Neural cell (in vitro differentiated cells): ENCODE results near the gene ACVR1B. TPM values are rescaled to one million over a fixed set of nuclear protein-coding genes. Genes with fewer than 3 reads are reported as not detected.

Source experiments
- H2AFZ ChIP-seq: fragments of 200-600, 300-800 bp; sonication (generic), shearing (Covaris generic); 2 replicates; pipeline ENCODE4 v1.6.0; 2014; ENCODE audit warnings: low read depth, mild to moderate bottlenecking, antibody characterized with exemption, low read length, moderate library complexity
- H3F3A ChIP-seq: fragments of 200-600 bp; shearing (Covaris generic); 2 replicates; pipeline ENCODE4 v1.6.1; 2016; ENCODE audit warnings: mild to moderate bottlenecking, moderate library complexity, mixed read lengths, antibody characterized with exemption, low read length; ENCODE audit not compliant: insufficient read depth, poor library complexity, severe bottlenecking
- H3K27ac ChIP-seq: fragments of 200-600, 300-800 bp; sonication (generic), shearing (Covaris generic); 2 replicates; pipeline ENCODE4 v1.5.1; 2014; ENCODE audit warnings: mild to moderate bottlenecking, low read length, moderate library complexity
- H3K27me3 ChIP-seq: fragments of 300-800, 200-600 bp; sonication (generic), shearing (Covaris generic); 2 replicates; pipeline ENCODE4 v1.6.0; 2014; ENCODE audit warnings: mild to moderate bottlenecking, low read depth, low read length, moderate library complexity; ENCODE audit not compliant: insufficient read depth
- H3K36me3 ChIP-seq: fragments of 300-800, 200-600 bp; sonication (generic), shearing (Covaris generic); 2 replicates; pipeline ENCODE4 v1.5.1; 2014; ENCODE audit warnings: mild to moderate bottlenecking, antibody characterized with exemption, low read length, moderate library complexity; ENCODE audit not compliant: insufficient read depth
- H3K4me2 ChIP-seq: fragments of 300-800, 200-600 bp; sonication (generic), shearing (Covaris generic); 2 replicates; pipeline ENCODE4 v1.6.0; 2014; ENCODE audit warnings: mild to moderate bottlenecking, low read length
- H3K4me3 ChIP-seq: fragments of 300-800, 200-600 bp; sonication (generic), shearing (Covaris generic); 2 replicates; pipeline ENCODE4 v1.5.1; 2014; ENCODE audit warnings: mild to moderate bottlenecking, low read length, moderate library complexity
- H3K79me2 ChIP-seq: fragments of 200-600 bp; shearing (Covaris generic); replicated peaks from 2 replicates; pipeline ENCODE4 v1.6.0; 2014; ENCODE audit warnings: mild to moderate bottlenecking, low read length, moderate library complexity; ENCODE audit not compliant: insufficient read depth
- H3K9ac ChIP-seq: fragments of 300-800, 200-600 bp; sonication (generic), shearing (Covaris generic); 2 replicates; pipeline ENCODE4 v1.6.1; 2016; ENCODE audit warnings: mild to moderate bottlenecking, low read length, mixed read lengths
- H3K9me2 ChIP-seq: fragments of 200-600 bp; shearing (Covaris generic); 2 replicates; pipeline ENCODE4 v1.6.1; 2016; ENCODE audit warnings: mild to moderate bottlenecking, low read length, mixed read lengths; ENCODE audit not compliant: insufficient read depth
- H3K9me3 ChIP-seq: fragments of 200-600, 300-800 bp; sonication (generic), shearing (Covaris generic); 2 replicates; pipeline ENCODE4 v1.6.1; 2016; ENCODE audit warnings: mild to moderate bottlenecking, mixed run types, low read length, moderate library complexity, mixed read lengths
- H4K20me1 ChIP-seq: fragments of 200-600 bp; shearing (Covaris generic); 2 replicates; pipeline ENCODE4 v1.6.1; 2016; ENCODE audit warnings: mild to moderate bottlenecking, mixed run types; ENCODE audit not compliant: insufficient read depth
- EP300 ChIP-seq: fragments of 450-650 bp; conservative IDR thresholded peaks from 2 replicates; pipeline ENCODE4 v1.6.1; 2014; ENCODE audit warnings: antibody characterized with exemption, mild to moderate bottlenecking, moderate library complexity; ENCODE audit not compliant: poor library complexity, severe bottlenecking
- EZH2 ChIP-seq: fragments of 200-600, 300-800 bp; shearing (Covaris generic), sonication (generic); IDR thresholded peaks from 2 replicates; pipeline ENCODE4 v1.6.1; 2014; ENCODE audit warnings: antibody characterized with exemption, low read length, borderline replicate concordance, mild to moderate bottlenecking; ENCODE audit not compliant: insufficient read depth, poor library complexity, severe bottlenecking
- MXI1 ChIP-seq: fragments of 450-650 bp; conservative IDR thresholded peaks from 2 replicates; pipeline ENCODE4 v1.6.1; 2014; ENCODE audit warnings: antibody characterized with exemption, mild to moderate bottlenecking; ENCODE audit not compliant: poor library complexity, severe bottlenecking
- POLR2AphosphoS5 ChIP-seq: IDR thresholded peaks from 2 replicates; pipeline ENCODE4 v1.6.1; 2012
- RAD21 ChIP-seq: fragments of 450-650 bp; conservative IDR thresholded peaks from 2 replicates; pipeline ENCODE4 v1.6.1; 2014; ENCODE audit warnings: antibody characterized with exemption, mild to moderate bottlenecking, moderate library complexity
- SMC3 ChIP-seq: fragments of 450-650 bp; conservative IDR thresholded peaks from 2 replicates; pipeline ENCODE4 v1.6.1; 2014; ENCODE audit warnings: antibody characterized with exemption, mild to moderate bottlenecking, moderate library complexity; ENCODE audit not compliant: poor library complexity
- TAF1 ChIP-seq: IDR thresholded peaks from 2 replicates; pipeline ENCODE4 v1.6.1; 2012; ENCODE audit warnings: low read depth
- polyA plus RNA-seq: library from polyadenylated mRNA; depleted of rRNA; stranded (reverse); fragments of >200 nt; gene quantifications from 2 replicates; pipeline ENCODE4 v1.2.3, GENCODE V29; 2014
- TF ChIP-seq, protein P1 (sequence below): fragments of 450-650 bp; IDR thresholded peaks from 2 replicates; pipeline ENCODE4 v1.5.1; 2014; ENCODE audit warnings: antibody characterized with exemption, mild to moderate bottlenecking, moderate library complexity; ENCODE audit not compliant: poor library complexity, severe bottlenecking
- TF ChIP-seq, protein P2 (sequence below): IDR thresholded peaks from 2 replicates; pipeline ENCODE4 v1.6.1; 2012; ENCODE audit warnings: borderline replicate concordance

The ACVR1B gene
- polyA plus RNA-seq, 1 donor from 2014 or later = 47.2 TPM

DNA sequence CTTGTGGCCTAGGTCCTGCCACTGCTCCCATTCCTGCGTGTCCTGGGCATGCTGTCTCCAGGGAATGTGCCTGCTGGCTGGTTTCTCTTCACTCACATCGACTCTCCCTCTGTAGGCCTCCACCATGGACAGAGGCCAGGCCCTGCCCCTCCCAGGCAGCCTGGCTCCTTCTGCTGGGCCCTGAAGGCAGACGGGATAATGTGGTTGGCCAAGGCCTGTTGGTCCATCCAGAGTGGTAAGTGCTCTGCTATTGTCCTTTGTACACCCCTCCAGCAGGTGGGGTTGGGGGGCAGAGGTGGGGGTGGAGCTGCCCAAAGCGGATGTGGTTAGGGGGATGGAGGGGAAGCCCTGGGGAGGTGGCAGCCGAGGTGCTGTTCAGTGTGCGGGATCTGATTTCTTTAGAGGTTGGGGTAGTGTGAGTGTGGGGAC is 90.2 kb downstream of the ACVR1B start:
- Histone ChIP-seq H3K9me3 (no peaks in the 10 kb centered on the region), H3K27ac (no peak overlapping the region), H2AFZ (no peak overlapping the region), H3K27me3 (no peaks in the 10 kb centered on the region), H3K79me2 (no peaks in the 10 kb centered on the region), H3K4me3 (no peak overlapping the region), H3K36me3 (no peaks in the 10 kb centered on the region), H3K9ac (no peak overlapping the region), H3K4me2 (no peak overlapping the region), H3F3A (no peaks in the 10 kb centered on the region), H3K9me2 (no peaks in the 10 kb centered on the region), H4K20me1 (no peaks in the 10 kb centered on the region)
- TF ChIP-seq, protein P1, sequence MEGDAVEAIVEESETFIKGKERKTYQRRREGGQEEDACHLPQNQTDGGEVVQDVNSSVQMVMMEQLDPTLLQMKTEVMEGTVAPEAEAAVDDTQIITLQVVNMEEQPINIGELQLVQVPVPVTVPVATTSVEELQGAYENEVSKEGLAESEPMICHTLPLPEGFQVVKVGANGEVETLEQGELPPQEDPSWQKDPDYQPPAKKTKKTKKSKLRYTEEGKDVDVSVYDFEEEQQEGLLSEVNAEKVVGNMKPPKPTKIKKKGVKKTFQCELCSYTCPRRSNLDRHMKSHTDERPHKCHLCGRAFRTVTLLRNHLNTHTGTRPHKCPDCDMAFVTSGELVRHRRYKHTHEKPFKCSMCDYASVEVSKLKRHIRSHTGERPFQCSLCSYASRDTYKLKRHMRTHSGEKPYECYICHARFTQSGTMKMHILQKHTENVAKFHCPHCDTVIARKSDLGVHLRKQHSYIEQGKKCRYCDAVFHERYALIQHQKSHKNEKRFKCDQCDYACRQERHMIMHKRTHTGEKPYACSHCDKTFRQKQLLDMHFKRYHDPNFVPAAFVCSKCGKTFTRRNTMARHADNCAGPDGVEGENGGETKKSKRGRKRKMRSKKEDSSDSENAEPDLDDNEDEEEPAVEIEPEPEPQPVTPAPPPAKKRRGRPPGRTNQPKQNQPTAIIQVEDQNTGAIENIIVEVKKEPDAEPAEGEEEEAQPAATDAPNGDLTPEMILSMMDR = no peak
- TF ChIP-seq, protein P2, sequence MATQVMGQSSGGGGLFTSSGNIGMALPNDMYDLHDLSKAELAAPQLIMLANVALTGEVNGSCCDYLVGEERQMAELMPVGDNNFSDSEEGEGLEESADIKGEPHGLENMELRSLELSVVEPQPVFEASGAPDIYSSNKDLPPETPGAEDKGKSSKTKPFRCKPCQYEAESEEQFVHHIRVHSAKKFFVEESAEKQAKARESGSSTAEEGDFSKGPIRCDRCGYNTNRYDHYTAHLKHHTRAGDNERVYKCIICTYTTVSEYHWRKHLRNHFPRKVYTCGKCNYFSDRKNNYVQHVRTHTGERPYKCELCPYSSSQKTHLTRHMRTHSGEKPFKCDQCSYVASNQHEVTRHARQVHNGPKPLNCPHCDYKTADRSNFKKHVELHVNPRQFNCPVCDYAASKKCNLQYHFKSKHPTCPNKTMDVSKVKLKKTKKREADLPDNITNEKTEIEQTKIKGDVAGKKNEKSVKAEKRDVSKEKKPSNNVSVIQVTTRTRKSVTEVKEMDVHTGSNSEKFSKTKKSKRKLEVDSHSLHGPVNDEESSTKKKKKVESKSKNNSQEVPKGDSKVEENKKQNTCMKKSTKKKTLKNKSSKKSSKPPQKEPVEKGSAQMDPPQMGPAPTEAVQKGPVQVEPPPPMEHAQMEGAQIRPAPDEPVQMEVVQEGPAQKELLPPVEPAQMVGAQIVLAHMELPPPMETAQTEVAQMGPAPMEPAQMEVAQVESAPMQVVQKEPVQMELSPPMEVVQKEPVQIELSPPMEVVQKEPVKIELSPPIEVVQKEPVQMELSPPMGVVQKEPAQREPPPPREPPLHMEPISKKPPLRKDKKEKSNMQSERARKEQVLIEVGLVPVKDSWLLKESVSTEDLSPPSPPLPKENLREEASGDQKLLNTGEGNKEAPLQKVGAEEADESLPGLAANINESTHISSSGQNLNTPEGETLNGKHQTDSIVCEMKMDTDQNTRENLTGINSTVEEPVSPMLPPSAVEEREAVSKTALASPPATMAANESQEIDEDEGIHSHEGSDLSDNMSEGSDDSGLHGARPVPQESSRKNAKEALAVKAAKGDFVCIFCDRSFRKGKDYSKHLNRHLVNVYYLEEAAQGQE = no peak
- TF ChIP-seq SMC3 (no peak), EP300 (no peak), RAD21 (no peak)

DNA sequence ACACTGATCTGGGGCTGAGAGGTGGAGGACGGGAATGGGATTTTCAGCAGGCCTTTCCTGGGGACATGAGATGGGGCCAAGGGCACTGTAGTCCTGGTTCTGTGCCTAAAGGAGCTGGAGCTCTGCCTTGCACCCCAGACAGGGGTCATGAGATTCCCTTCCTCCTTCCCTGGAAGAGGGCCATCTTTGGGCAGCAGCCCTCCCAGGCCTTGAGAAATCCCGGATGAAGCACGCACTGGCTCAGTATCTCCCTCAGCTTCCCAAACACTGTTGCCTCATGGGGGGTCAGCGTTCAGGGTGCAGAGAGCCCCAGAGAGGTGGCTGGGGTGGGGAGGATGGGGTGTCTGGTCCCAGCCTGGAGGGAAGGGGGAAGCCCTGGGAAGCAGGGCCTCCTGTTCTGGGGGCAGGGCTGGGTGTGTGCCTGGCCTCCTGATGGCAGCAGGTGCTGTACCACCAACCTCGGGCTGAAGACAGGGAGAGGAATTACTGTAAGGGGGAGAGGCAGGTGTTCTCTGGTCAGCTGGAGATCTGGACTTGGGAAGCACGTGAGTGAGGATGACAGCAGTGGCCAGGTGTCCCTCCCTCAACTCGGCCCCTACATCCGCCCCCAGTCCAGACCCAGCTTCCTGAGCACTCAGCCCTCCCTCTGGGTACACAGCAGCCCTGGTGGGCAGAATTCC is 91.3 kb downstream of the ACVR1B start:
- H3K9ac ChIP-seq = no peak overlapping the region
- TF ChIP-seq, protein P1 = no peak
- TF ChIP-seq POLR2AphosphoS5 (no peak), SMC3 (no peak), EZH2 (no peak), TAF1 (no peak), MXI1 (no peak), RAD21 (no peak), EP300 (no peak)
- TF ChIP-seq, protein P2 = no peak
- no peaks in the 10 kb centered on the region for H3K9me3 ChIP-seq
- no peaks in the 10 kb centered on the region for H3K36me3 ChIP-seq
- H3K9me2 ChIP-seq = no peaks in the 10 kb centered on the region
- H3F3A ChIP-seq = no peaks in the 10 kb centered on the region
- H4K20me1 ChIP-seq = no peaks in the 10 kb centered on the region
- H3K79me2 ChIP-seq = no peaks in the 10 kb centered on the region
- no peak overlapping the region for H3K4me2 ChIP-seq
- H3K27me3 ChIP-seq = no peaks in the 10 kb centered on the region
- H3K27ac ChIP-seq = no peak overlapping the region
- no peak overlapping the region for H2AFZ ChIP-seq
- no peak overlapping the region for H3K4me3 ChIP-seq
